Measurements from ENCODE around the gene INSYN2A.

INSYN2A gene

GRCh38 chr10:127196282-127197153 is at the start of gene INSYN2A:
TSS of gene INSYN2A (minus strand) at chr10:127196591. CDS start at chr10:127176395, 20,196 bp downstream.
- TF ChIP-seq, protein P1, sequence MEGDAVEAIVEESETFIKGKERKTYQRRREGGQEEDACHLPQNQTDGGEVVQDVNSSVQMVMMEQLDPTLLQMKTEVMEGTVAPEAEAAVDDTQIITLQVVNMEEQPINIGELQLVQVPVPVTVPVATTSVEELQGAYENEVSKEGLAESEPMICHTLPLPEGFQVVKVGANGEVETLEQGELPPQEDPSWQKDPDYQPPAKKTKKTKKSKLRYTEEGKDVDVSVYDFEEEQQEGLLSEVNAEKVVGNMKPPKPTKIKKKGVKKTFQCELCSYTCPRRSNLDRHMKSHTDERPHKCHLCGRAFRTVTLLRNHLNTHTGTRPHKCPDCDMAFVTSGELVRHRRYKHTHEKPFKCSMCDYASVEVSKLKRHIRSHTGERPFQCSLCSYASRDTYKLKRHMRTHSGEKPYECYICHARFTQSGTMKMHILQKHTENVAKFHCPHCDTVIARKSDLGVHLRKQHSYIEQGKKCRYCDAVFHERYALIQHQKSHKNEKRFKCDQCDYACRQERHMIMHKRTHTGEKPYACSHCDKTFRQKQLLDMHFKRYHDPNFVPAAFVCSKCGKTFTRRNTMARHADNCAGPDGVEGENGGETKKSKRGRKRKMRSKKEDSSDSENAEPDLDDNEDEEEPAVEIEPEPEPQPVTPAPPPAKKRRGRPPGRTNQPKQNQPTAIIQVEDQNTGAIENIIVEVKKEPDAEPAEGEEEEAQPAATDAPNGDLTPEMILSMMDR (IDR thresholded peaks at IDR 0.05; ENCODE audit: low read length, missing control alignments): peak; percentile 21
- H3K4me3 ChIP-seq (replicated peaks; ENCODE audit: low read depth, low read length): peak within 1 kb of the TSS; percentile 51
- peak; percentile 61 for DNase-seq (ENCODE audit: low read depth)

DNA sequence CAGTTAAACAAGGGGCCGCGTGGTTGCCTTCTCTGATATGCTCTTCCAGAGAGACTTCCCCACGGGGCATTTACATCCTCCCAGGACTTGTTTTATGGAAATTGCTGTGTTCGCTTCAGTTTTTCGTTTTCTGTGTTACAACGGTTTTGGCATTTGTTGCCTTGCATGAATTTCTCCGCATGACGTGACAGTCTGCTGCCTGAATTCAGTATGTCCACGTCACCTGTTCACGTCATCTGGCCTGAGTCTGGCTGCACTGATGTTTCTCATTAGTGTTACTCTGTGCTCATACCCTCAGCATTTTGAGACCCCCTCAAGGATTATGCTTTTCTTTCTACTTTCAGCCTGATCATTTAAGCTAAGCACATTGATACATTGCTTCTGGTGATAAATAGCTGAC is 49.1 kb upstream of the INSYN2A start:
- no peak for DNase-seq (ENCODE audit: low read depth)
- H3K4me3 ChIP-seq (replicated peaks; ENCODE audit: low read depth, low read length): no peak overlapping the region
- TF ChIP-seq, protein P1 (IDR thresholded peaks at IDR 0.05; ENCODE audit: low read length, missing control alignments): no peak

DNA sequence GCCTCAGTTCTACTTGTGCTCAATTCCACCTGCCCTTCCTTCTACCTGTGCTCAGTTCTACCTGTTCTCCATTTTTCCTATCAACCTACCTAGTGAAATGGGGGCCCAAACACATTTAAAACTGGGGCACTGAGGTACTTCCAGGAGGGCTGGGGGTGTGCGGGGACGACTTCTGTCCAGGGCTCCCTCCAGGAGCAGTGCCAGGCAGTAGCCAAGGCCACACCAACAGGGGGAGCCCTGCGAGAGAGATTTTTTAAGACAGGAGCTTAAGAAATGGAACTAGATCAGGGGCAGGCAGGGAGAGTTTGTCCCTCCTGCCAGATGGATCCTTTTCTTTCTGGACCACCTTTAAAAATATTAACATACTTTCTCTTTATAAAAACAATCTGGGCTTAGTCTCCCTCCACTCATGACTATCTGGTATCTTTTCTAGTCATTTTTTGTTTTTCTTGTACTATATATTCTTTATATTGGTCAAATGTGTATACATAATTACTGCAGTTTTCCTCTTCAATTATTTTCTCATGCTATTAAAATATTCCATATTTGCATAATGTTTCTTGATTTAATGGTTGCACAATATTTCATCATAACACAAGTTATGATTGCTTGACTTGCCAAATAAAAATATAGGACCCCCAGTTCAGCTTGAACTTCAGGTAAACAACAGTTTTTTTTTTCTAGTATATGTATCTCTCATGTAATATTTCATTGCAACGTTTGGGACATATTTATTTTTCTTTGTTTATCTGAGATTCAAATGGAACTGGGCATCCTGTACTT is 47.3 kb upstream of the INSYN2A start:
- peak; percentile 49 for DNase-seq (ENCODE audit: low read depth)
- TF ChIP-seq, protein P1 (IDR thresholded peaks at IDR 0.05; ENCODE audit: low read length, missing control alignments): peak; percentile 72
- H3K4me3 ChIP-seq (replicated peaks; ENCODE audit: low read depth, low read length): no peak overlapping the region

DNA sequence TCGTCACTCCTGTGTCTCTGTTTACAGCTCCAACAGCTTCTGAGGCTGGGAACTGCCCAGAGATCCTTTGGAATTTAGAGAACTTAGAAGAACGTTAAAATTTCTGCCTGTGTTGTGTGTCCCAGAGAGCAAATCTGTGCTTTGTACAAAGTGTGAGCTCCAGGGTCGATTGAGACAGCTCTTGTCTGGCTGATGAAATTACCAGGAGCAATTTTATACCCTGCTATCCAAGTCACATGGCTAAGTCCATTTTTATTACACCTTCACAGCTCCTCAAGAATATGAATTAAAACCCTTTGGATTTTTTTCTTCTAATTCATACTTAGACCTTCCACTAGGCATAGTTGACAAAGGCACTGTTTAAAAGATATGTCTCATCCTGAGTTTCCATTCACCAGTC is 46.5 kb upstream of the INSYN2A start:
- H3K4me3 ChIP-seq (replicated peaks; ENCODE audit: low read depth, low read length): no peak overlapping the region

GRCh38 chr10:127236266-127236665 is 39.9 kb upstream of the INSYN2A start:
- no peak for DNase-seq (ENCODE audit: low read depth)
- TF ChIP-seq, protein P1 (IDR thresholded peaks at IDR 0.05; ENCODE audit: low read length, missing control alignments): no peak
- H3K4me3 ChIP-seq (replicated peaks; ENCODE audit: low read depth, low read length): no peak overlapping the region

More for the DNA sequence above, 46.5 kb upstream of the INSYN2A start:
- TF ChIP-seq, protein P1 (IDR thresholded peaks at IDR 0.05; ENCODE audit: low read length, missing control alignments): no peak
- no peak for DNase-seq (ENCODE audit: low read depth)

DNA sequence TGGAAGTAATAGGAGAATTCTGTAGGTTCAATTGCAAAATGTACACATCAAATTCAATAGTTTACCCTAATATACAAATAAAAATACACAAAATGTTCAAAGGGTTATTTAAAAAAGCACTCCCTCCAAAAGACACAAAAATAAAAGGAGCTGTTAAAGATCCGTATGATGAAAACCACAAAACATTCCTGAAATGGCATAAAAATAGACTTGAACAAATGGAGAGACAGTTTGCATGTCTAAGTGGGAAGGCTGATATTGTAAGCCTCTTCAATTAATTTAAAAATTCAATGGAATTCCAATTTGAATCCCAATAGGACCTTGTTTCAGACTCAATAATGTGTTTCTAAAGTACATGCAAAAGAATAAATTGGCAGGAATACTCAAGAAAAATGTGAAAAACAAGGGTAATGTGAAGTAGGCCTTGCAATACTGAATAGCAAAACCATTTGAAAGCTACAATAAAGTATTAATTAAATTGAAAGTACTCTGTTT is 38.0 kb upstream of the INSYN2A start:
- H3K4me3 ChIP-seq (replicated peaks; ENCODE audit: low read depth, low read length): no peak overlapping the region
- no peak for DNase-seq (ENCODE audit: low read depth)
- TF ChIP-seq, protein P1 (IDR thresholded peaks at IDR 0.05; ENCODE audit: low read length, missing control alignments): no peak

All from fibroblast of pulmonary artery (primary cell).